Measurements from ENCODE around the gene HYLS1. TPM values are rescaled to one million over a fixed set of nuclear protein-coding genes. Genes with fewer than 3 reads are reported as not detected.

Gene HYLS1
- total and polyA plus RNA-seq, 9 of the 15 experiments (the other 6 are each of a cell fraction or from before 2014, with no cell fraction given), result 2.7 to 8.2 (median 4.8) TPM

DNA sequence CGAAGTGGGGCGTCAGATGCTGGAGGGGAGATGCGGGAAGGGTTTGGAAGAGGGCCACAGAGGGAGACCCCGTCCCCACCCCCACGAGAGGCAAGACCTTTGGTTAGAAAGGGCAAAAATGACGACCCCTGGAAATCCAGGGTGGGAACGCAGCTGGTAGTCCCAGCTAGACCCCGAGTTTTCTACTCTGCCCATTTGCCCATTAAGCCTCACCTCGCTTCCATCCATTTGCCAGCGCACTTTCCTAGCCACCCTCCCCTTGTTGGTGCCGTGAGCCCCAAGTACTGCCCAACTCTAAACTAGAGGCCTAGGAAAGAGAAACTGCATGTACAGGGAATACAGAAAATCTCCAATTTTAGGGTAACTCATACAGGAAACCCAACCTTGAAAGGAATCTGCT is 17.2 kb downstream of the HYLS1 start:
- Histone ChIP-seq H3K79me2 (ENCODE audit: control insufficient read depth, insufficient read depth, low read length) (peaks cover 28% of the 10 kb centered on the region), H2AFZ (ENCODE audit: low read depth, low read length) (no peak overlapping the region), H4K20me1 (replicated peaks; ENCODE audit: control insufficient read depth, insufficient read depth, low read length) (no peaks in the 10 kb centered on the region), H3K9me3 (replicated peaks; ENCODE audit: control insufficient read depth, insufficient read depth, low read depth, low read length) (no peaks in the 10 kb centered on the region), H3K36me3 (ENCODE audit: control insufficient read depth, insufficient read depth, low read length) (peaks cover 16% of the 10 kb centered on the region), H3K27me3 (ENCODE audit: control insufficient read depth in 2 of 2, insufficient read depth in 2 of 2, low read length in 2 of 2) (peaks cover 11 to 24% of the 10 kb centered on the region in 2 experiments; a peak in 4 of 5 replicates), H3K4me2 (ENCODE audit: insufficient read depth, low read length) (no peak overlapping the region), H3K4me3 (no peak overlapping the region), H3K27ac (ENCODE audit: extremely low read depth, low read depth, low read length) (no peak overlapping the region), H3K9ac (ENCODE audit: insufficient read depth in 1 of 2, low read depth in 2 of 2, low read length in 2 of 2) (no peak overlapping the region), H3K4me1 (replicated peaks in 1 of 2; ENCODE audit: control insufficient read depth in 2 of 2, insufficient read depth in 2 of 2, low read length in 2 of 2) (peaks cover 0 to 6% of the 10 kb centered on the region in 2 experiments; a peak in 2 of 5 replicates), H3K9me1 (ENCODE audit: control insufficient read depth, insufficient read depth, low read length) (no peaks in the 10 kb centered on the region)
- intact Hi-C loops (cut with micrococcal nuclease), result no loop called here
- ChIA-PET CTCF (ENCODE audit: low intra/inter-chr PET ratio) (no interaction called here), POLR2A (no interaction called here)
- no TSS peak for BruUV-seq (replicated peaks)
- no peak for DNase-seq (ENCODE audit: extremely low read depth in 1 of 4, low spot score in 3 of 4)
- ATAC-seq, result no peak
- FAIRE-seq, result no peak
- 23% methylated on average over 8 of the region's 11 CpGs for WGBS (ENCODE audit: insufficient coverage, low coverage, missing lambda C conversion rate)
- in situ Hi-C loops (cut with MboI), result no loop called here
- TF ChIP-seq E2F1 (CRISPR knock-in tag; IDR thresholded peaks at IDR 0.05) (no peak), ZSCAN29 (IDR thresholded peaks at IDR 0.05) (no peak), HIVEP1 (CRISPR knock-in tag; IDR thresholded peaks at IDR 0.05) (no peak), ZBTB11 (CRISPR knock-in tag; IDR thresholded peaks at IDR 0.05) (no peak), HMGN3 (IDR thresholded peaks at IDR 0.05; ENCODE audit: borderline replicate concordance, extremely low read depth, insufficient read length, low read depth, low read length) (no peak), HMBOX1 (IDR thresholded peaks at IDR 0.05) (no peak), ZNF696 (CRISPR knock-in tag; conservative IDR thresholded peaks at IDR 0.05) (no peak), MXI1 (IDR thresholded peaks at IDR 0.05; ENCODE audit: low read depth, low read length) (no peak), ZSCAN32 (CRISPR knock-in tag; IDR thresholded peaks at IDR 0.05) (no peak)
- TF ChIP-seq, protein P1, sequence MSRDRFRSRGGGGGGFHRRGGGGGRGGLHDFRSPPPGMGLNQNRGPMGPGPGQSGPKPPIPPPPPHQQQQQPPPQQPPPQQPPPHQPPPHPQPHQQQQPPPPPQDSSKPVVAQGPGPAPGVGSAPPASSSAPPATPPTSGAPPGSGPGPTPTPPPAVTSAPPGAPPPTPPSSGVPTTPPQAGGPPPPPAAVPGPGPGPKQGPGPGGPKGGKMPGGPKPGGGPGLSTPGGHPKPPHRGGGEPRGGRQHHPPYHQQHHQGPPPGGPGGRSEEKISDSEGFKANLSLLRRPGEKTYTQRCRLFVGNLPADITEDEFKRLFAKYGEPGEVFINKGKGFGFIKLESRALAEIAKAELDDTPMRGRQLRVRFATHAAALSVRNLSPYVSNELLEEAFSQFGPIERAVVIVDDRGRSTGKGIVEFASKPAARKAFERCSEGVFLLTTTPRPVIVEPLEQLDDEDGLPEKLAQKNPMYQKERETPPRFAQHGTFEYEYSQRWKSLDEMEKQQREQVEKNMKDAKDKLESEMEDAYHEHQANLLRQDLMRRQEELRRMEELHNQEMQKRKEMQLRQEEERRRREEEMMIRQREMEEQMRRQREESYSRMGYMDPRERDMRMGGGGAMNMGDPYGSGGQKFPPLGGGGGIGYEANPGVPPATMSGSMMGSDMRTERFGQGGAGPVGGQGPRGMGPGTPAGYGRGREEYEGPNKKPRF (IDR thresholded peaks at IDR 0.05; ENCODE audit: low read depth, low read length), result no peak

Data from K562 (cell line).